Measurements from ENCODE around the gene TMEM63A.
"Not testable (repeated sequence)": the region's sequence is repeated elsewhere in the genome, so short reads cannot be mapped to it uniquely, and the experiment has no call there.

The TMEM63A gene

GRCh38 chr1:225796097-225796496, 86.1 kb downstream of the TMEM63A start:
- not testable (repeated sequence) for DNase-seq (ENCODE audit: low spot score)

All from iPS-NIHi11 (cell line).